ENCODE results near the gene PHC2.

- TF ChIP-seq CTCF (optimal IDR thresholded peaks at IDR 0.05 in 1 of 3, IDR thresholded peaks at IDR 0.05 in 1 of 3, conservative IDR thresholded peaks at IDR 0.05 in 1 of 3; ENCODE audit: extremely low read depth in 1 of 3, insufficient read depth in 2 of 3, low read length in 3 of 3), result no peak
- TF ChIP-seq EZH2 (IDR thresholded peaks at IDR 0.05; ENCODE audit: low read length), result no peak
Measured at GRCh38 chr1:33289858-33290154, 141.1 kb downstream of the PHC2 start.
